ENCODE data around the gene RNF150.
A peak's percentile ranks its signal among the peaks of the same experiment; 100 is the strongest.
"Not testable (repeated sequence)": the region's sequence is repeated elsewhere in the genome, so short reads cannot be mapped to it uniquely, and the experiment has no call there.

Gene RNF150

GRCh38 chr4:141075553-141075952 is 57.7 kb downstream of the RNF150 start:
- no peak for DNase-seq (ENCODE audit: low read depth)

- DNase-seq (ENCODE audit: low read depth), result peak; percentile 45
Measured at GRCh38 chr4:141074098-141074878, 59.0 kb downstream of the RNF150 start.

- no peak for DNase-seq (ENCODE audit: low read depth)
Measured at GRCh38 chr4:141066690-141067089, 66.6 kb downstream of the RNF150 start.

- DNase-seq (ENCODE audit: low read depth), result no peak
Measured at GRCh38 chr4:141065872-141066271, 67.4 kb downstream of the RNF150 start.

- DNase-seq (ENCODE audit: low read depth), result no peak
Measured at GRCh38 chr4:141062651-141063050, 70.6 kb downstream of the RNF150 start.

GRCh38 chr4:141058591-141059512 is 74.4 kb downstream of the RNF150 start:
- DNase-seq (ENCODE audit: low read depth), result peak; percentile 83

GRCh38 chr4:141057582-141057981 is 75.7 kb downstream of the RNF150 start:
- DNase-seq (ENCODE audit: low read depth), result no peak

- DNase-seq (ENCODE audit: low read depth), result peak; percentile 28
Measured at GRCh38 chr4:141056473-141056872, 76.8 kb downstream of the RNF150 start.

GRCh38 chr4:141054446-141054845 is 78.8 kb downstream of the RNF150 start:
- DNase-seq (ENCODE audit: low read depth), result no peak

GRCh38 chr4:141050999-141051398 is 82.3 kb downstream of the RNF150 start:
- not testable (repeated sequence) for DNase-seq (ENCODE audit: low read depth)

GRCh38 chr4:141047228-141047884 is 85.9 kb downstream of the RNF150 start:
- peak; percentile 90 for DNase-seq (ENCODE audit: low read depth)

GRCh38 chr4:141046255-141046654 is 87.0 kb downstream of the RNF150 start:
- peak; percentile 99 for DNase-seq (ENCODE audit: low read depth)

- DNase-seq (ENCODE audit: low read depth), result no peak
Measured at GRCh38 chr4:141045848-141046247, 87.4 kb downstream of the RNF150 start.

- peak; percentile 11 for DNase-seq (ENCODE audit: low read depth)
Measured at GRCh38 chr4:141041021-141041476, 92.2 kb downstream of the RNF150 start.

- DNase-seq (ENCODE audit: low read depth), result no peak
Measured at GRCh38 chr4:141039156-141039555, 94.1 kb downstream of the RNF150 start.

- no peak for DNase-seq (ENCODE audit: low read depth)
Measured at GRCh38 chr4:141038428-141038827, 94.8 kb downstream of the RNF150 start.

GRCh38 chr4:141037446-141037845 is 95.8 kb downstream of the RNF150 start:
- no peak for DNase-seq (ENCODE audit: low read depth)

- peak; percentile 35 for DNase-seq (ENCODE audit: low read depth)
Measured at GRCh38 chr4:141036786-141037185, 96.5 kb downstream of the RNF150 start.

GRCh38 chr4:141035920-141036319 is 97.3 kb downstream of the RNF150 start:
- no peak for DNase-seq (ENCODE audit: low read depth)

GRCh38 chr4:141028024-141028529 is 105.2 kb downstream of the RNF150 start:
- DNase-seq (ENCODE audit: low read depth), result no peak

- peak; percentile 20 for DNase-seq (ENCODE audit: low read depth)
Measured at GRCh38 chr4:141027421-141027820, 105.8 kb downstream of the RNF150 start.

GRCh38 chr4:141026900-141027299 is 106.4 kb downstream of the RNF150 start:
- DNase-seq (ENCODE audit: low read depth), result no peak

Measured in iris pigment epithelial cell (primary cell).